OCI-LY3 (cell line): ENCODE measurements around the gene PANK4.

Experiments
- EZH2phosphoT487 ChIP-seq: fragments of 200-600 bp; shearing (Covaris generic); IDR thresholded peaks from 2 replicates; pipeline ENCODE4 v1.6.1; 2018; ENCODE audit warnings: antibody characterized with exemption, mixed run types, low read depth
- TF ChIP-seq, protein P1 (sequence below): fragments of 200-600, 300-600 bp; sonication (generic); IDR thresholded peaks from 2 replicates; pipeline ENCODE4 v1.5.1; 2014; ENCODE audit warnings: antibody characterized with exemption, low read length, low read depth

GRCh38 chr1:2493691-2494322 lies 32.6 kb downstream of the PANK4 start:
- TF ChIP-seq, protein P1, sequence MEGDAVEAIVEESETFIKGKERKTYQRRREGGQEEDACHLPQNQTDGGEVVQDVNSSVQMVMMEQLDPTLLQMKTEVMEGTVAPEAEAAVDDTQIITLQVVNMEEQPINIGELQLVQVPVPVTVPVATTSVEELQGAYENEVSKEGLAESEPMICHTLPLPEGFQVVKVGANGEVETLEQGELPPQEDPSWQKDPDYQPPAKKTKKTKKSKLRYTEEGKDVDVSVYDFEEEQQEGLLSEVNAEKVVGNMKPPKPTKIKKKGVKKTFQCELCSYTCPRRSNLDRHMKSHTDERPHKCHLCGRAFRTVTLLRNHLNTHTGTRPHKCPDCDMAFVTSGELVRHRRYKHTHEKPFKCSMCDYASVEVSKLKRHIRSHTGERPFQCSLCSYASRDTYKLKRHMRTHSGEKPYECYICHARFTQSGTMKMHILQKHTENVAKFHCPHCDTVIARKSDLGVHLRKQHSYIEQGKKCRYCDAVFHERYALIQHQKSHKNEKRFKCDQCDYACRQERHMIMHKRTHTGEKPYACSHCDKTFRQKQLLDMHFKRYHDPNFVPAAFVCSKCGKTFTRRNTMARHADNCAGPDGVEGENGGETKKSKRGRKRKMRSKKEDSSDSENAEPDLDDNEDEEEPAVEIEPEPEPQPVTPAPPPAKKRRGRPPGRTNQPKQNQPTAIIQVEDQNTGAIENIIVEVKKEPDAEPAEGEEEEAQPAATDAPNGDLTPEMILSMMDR: no peak
- no peak for TF ChIP-seq EZH2phosphoT487
